NCI-H460 (cell line): ENCODE measurements around the gene SYNE2. TPM values are rescaled to one million over a fixed set of nuclear protein-coding genes. Genes with fewer than 3 reads are reported as not detected.
"Not testable (repeated sequence)": the region's sequence is repeated elsewhere in the genome, so short reads cannot be mapped to it uniquely, and the experiment has no call there.

Source experiments
- DNase-seq: peaks from one replicate; pipeline ENCODE4 v3.0.0-alpha.2; 2016; ENCODE audit warnings: low read depth; ENCODE audit errors: extremely low read depth
- polyA plus RNA-seq: library from polyadenylated mRNA; depleted of rRNA; stranded (reverse); fragments of >200 nt; gene quantifications from 2 replicates; pipeline ENCODE4 v1.2.3, GENCODE V29; 2014; cell fraction: nucleus; rRNA removed
- total RNA-seq: library from RNA; depleted of rRNA; stranded (reverse); fragments of >200 nt; shearing (Covaris generic); gene quantifications from 2 replicates; pipeline ENCODE4 v1.2.3, GENCODE V29; 2014; rRNA removed

The SYNE2 gene, protein sequence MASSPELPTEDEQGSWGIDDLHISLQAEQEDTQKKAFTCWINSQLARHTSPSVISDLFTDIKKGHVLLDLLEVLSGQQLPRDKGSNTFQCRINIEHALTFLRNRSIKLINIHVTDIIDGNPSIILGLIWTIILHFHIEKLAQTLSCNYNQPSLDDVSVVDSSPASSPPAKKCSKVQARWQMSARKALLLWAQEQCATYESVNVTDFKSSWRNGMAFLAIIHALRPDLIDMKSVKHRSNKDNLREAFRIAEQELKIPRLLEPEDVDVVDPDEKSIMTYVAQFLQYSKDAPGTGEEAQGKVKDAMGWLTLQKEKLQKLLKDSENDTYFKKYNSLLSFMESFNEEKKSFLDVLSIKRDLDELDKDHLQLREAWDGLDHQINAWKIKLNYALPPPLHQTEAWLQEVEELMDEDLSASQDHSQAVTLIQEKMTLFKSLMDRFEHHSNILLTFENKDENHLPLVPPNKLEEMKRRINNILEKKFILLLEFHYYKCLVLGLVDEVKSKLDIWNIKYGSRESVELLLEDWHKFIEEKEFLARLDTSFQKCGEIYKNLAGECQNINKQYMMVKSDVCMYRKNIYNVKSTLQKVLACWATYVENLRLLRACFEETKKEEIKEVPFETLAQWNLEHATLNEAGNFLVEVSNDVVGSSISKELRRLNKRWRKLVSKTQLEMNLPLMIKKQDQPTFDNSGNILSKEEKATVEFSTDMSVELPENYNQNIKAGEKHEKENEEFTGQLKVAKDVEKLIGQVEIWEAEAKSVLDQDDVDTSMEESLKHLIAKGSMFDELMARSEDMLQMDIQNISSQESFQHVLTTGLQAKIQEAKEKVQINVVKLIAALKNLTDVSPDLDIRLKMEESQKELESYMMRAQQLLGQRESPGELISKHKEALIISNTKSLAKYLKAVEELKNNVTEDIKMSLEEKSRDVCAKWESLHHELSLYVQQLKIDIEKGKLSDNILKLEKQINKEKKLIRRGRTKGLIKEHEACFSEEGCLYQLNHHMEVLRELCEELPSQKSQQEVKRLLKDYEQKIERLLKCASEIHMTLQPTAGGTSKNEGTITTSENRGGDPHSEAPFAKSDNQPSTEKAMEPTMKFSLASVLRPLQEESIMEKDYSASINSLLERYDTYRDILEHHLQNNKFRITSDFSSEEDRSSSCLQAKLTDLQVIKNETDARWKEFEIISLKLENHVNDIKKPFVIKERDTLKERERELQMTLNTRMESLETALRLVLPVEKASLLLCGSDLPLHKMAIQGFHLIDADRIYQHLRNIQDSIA (N-terminal part only)
- 9.1 and 10.1 TPM in 2 replicates for total RNA-seq
- polyA plus RNA-seq: 37.7 and 42.8 TPM in 2 replicates

DNA sequence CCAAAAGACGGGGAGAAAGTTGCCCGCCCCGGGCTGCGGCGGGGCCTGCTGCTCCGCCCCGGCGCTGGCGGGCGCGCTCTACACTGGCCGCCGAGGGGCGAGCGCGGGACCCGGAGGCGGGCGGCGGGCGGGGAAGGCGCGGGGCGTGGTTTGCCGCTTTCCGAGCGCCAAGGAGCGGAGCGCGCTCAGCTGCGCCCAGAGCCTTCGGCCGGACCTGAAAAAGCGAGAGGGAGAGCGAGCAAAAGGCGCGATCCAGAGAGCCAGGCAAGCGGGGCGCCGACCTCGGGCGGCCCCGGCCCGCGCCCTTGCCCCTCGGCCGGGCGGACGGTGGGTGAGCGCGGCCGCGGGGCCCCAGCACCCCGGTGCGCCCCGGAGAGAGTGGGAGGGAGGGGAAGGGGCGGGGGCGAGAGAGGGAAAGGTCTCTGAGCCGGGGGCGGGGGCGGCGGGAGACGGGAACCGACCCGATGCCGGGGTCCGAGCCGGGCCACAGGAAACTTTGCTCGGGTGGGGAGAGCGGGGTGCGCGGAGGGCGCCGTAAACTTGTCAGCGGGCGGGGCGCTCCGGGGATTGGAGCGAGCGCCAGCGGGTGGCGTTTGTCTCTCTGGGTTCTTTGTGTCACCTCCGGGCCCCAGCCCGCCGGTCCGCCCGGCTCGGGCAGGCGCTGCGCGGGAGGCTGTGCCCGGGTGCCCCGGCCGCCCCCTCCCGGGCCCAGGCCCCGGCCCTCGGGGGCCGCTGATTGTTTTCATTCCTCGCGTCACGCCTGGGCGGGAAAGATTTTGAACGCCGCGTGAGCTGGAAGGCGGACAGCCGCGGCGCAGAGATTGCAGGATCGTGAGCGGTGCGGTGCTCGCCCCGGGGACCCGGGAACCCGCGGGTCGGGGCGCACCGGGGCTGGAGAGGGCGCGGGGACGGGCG is at the start of gene SYNE2:
Gene SYNE2 (plus strand): TSS at position 188 of the 915 bp plus-strand sequence. CDS start 56,145 bp downstream, outside the sequence.
- DNase-seq: peak; percentile 65

DNA sequence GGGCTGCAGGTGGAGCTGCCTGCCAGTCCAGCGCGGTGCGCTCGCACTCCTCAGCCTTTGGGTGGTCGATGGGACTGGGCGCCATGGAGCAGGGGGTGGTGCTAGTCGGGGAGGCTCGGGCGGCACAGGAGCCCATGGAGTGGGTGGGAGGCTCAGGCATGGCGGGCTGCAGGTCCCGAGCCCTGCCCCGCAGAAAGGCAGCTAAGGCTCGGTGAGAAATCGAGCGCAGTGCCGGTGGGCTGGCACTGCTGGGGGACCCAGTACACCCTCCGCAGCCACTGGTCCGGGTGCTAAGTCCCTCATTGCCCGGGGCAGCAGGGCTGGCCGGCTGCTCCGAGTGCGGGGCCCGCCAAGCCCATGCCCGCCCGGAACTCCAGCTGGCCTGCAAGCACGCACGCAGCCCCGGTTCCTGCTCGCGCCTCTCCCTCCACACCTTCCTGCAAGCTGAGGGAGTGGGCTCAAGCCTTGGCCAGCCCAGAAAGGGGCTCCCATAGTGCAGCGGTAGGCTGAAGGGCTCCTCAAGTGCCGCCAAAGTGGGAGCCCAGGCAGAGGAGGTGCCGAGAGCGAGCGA is 49.5 kb upstream of the SYNE2 start:
- DNase-seq: not testable (repeated sequence)

DNA sequence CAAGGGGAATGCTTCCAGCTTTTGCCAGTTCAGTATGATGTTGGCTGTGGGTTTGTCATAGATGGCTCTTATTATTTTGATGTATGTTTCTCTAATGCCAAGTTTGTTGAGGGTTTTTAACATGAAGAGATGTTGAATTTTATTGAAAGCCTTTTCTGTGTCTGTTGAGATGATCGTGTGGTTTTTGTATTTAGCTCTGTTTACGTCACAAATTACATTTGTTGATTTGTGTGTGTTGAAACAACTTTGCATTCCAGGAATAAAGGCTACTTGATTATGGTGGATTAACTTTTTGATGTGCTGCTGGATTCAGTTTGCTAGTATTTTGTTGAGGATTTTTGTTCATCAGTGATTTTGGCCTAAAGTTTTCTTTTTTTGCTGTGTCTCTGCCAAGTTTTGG is 46.7 kb upstream of the SYNE2 start:
- DNase-seq: not testable (repeated sequence)

DNA sequence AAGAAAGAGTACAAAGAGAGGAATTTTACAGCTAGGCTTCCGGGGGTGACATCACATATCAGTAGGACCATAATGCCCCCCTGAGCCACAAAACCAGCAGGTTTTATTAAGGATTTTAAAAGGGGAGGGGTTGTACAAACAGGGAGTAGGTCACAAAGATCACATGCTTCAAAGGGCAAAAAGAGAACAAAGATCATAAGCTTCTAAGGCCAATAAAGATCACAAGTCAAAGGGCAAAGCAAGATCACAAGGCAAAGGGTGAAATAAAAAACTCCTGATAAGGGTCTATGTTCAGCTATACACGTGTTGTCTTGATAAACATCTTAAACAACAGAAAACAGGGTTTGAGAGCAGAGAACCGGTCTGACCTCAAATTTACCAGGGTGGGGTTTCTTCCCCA is 41.1 kb upstream of the SYNE2 start:
- not testable (repeated sequence) for DNase-seq

DNA sequence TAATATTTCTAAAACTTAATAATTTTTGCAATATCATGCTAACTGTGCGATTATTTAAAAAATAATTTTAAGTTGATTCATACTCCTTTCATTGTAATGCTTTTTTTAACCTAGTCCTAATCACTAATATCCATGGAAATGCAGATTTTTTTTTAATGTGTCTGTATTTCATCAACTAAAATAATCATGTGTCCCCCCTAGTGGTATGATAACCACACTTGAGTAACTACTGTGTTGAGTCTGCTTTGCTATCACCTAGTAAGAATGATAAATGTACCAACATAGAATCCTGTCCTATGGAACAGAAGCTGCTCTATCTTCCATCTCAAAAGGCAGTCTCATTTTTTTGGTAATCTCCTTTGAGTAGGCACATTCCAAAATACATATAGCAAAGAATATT is 19.1 kb upstream of the SYNE2 start:
- DNase-seq: no peak

DNA sequence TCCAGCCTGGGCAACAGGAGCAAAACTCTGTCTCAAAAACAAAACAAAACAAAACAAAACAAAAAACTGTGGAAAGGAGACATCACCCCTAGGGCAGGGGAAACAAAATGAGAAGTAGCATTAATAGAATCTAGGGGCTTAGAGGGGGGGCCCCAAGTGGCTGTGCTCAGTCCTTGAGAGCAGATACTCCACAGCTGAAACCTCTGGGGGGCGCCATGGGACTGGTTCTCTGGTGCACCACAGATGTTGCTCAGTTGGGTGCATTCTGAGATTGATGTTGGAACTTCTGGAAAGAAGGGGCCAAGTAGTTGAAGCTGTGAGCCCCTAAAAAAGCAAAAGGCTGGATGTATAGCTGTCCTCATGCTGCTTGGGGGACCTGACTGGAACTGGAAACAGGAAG is 11.8 kb upstream of the SYNE2 start:
- DNase-seq: no peak

DNA sequence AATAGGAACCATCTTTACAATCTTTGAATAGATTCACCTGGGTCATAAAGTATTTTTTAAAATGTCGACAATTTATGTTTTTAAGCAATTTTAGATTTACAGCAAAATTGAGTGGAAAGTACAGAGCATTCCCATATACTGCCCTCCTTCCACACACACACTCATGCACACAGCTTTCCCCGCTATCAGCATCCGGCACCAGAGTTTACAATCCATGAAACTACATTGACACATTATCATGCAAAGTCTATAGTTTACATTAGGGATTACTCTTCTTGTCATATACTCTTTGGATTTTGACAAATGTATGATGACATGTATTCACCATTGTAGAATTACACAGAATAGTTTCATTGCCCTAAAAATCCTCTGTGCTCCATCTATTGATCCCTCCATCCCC is 9.0 kb upstream of the SYNE2 start:
- no peak for DNase-seq

DNA sequence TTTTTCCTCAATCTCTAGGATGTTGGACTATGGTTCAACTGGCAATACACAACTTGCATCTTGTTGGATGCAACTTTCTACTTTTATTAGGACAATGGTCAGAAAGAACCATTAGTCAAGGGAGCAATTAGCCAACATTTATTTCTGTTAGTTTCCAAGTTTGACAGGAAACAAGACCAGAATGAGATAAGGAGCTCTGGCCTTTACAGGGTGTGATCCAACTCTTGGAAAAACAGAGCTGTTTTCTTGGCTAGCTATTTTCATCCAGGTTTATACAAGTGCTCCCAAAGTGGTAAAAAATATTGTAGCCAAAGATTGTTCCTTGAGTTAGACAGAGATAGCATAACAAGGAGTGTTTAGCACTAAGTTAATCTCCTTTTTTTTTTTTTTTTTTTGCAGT is 3.9 kb upstream of the SYNE2 start:
- DNase-seq: no peak

DNA sequence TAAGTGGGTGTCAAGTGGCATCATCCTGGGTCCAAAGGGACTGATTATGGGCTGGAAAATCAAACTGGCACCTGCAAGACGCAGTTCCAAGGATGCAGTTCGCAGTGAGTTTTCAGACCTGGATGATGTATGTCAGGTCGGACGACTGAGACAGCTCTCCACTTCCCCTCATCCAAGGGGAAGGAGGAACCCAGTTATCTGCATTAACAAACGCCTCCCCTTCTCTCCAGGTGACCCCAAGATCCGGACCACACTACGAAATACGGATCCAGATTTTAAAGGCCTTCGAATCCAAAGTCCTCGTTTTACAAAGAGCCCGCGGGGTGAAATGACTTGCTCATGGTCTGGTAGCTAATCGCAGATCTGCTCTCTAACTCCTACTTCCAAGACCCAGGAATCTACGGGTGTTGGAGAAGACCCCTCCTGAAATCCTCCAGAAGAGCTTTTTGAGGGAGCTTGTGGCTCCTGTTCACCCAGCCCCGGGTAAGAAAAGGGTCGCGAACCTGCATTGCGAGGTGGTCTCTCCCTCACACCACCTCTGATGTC is 460 bp upstream of the SYNE2 start:
- no peak for DNase-seq

DNA sequence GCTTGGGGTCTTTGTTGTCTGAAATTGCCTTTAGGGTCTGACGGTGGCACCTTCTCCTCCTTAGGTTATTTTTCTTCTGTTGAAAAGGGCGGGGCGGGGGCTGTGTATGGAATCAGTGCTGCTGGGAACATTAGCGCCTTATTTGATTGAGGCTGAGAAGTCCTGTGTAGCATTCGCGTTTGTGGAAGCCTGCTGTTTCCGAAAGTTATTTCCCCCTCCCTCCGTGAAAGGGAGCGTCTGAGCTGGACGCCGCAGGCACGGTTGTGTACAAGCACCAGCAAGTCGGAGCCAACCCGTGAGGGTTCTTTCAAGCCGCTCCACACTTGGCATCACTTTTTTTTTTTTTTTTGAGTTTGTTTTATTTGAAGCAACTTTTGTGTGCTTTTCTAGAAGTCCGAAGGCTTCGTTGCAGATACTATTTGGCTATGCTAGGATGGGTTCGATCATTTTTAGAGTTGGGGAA is 1.1 kb downstream of the SYNE2 start:
- DNase-seq: peak; percentile 26

DNA sequence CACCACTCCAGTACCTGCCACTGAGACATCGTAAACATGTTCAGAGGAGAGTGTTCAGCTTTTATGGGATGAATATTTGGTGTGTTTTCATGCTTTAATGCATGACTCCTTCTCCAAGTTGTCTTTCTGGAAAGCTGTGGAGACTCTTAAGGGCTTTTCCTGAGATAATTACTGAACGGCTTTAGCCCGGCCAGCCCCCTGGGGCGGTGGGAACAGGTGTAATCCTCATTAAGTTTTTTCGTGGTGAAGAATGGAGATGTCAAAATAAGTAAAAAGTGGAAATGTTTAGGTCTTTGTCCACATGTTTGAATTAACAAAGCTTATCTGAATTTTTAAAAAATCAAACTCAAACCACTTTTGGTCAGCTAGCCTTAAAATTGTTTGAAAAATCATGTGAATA is 1.5 kb downstream of the SYNE2 start:
- no peak for DNase-seq

DNA sequence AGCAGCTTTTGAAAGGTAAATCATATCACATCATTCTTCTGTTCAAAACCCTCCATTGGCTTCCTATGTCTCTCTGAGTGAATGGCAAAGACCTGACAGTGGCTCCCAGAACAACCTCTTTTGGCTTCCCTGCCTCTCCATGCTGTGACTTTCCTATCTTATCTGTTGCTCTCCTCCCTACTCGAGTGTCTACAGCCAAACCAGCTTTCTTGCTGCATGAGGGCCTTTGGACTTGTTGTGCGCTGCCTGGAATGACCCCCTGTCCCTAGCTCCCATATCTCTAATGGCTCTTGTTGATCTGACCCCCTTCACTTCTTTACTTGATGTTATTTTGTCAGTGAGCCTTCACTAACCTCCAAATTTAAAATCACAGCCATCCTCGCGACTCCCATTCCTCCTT is 2.5 kb downstream of the SYNE2 start:
- DNase-seq: no peak

DNA sequence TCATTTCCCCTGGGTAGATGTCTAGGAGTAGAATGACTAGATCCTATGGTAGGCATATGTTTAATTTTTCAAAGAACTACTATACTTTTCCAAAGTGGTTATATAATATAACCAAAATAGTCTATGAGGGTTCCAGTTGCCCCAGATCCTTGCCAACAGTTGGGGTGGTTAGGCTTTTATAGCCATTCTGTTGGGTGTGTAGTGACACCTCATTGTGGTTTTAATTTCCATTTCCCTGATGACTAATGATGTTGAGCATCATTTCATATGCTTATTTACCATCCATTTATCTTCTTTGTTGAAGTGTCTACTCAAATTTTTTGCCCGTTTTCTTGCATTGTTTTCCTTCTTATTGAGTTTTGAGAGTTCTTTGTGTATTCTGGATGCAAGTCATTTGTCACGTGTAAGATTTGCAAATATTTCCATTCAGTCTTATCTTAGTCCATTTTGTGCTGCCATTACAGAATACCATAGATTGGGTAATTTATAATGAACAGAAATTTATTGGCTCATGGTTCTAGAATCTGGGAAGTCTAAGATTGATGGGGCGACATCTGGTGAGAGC is 4.7 kb downstream of the SYNE2 start:
- DNase-seq: no peak

DNA sequence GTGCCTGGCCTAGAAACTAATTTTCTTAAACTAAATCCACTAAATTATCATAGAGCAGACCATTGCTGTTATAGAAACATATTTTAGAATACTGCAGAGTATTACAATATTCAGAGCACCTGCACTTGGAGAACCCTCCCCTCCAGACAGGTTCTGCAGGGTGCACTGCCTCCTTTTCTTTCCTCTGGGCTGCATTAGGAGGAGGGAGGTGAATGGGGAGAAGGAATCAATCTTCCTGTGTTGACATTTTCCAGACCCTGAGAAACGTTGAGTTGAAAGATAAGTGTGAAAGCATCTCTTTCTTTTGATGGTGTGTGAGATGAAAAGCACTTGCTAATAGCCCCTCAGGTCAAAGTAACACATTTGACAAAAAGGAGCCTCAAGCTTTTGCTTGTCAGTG is 7.3 kb downstream of the SYNE2 start:
- no peak for DNase-seq

DNA sequence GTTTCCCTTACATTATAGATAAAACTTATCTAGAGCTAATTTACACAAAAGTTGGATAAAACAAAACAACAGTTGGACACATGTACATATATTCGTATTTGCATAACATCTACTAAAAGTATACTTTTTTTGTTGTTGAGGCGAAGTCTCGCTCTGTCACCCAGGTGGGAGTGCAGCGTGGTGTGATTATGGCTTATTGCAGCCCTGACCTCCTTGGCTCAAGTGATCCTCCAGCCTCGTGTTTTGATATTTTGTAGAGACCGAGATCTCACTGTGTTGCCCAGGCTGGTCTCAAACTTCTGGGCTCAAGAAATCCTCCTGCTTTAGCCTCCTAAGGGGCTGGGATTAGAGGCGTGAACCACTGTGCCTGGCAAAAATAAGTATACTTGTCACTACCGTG is 9.4 kb downstream of the SYNE2 start:
- no peak for DNase-seq

DNA sequence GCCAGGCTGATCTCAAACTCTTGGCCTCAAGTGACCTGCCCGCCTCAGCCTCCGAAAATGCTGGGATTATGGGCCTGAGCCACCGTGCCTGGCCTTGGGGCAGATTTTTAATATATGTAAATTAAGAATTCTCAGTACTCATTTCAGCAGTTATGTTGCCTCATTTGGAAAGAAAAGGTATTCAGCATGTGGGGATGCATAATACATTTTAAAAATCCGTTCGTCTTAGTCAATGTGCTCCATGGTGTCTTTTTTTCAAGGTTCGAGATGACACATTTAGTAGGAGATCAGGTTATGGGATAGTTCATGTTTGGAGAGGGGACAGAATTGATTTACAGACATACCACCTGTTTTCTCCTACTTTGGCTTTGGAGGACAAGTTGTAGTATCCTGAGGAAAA is 10.2 kb downstream of the SYNE2 start:
- no peak for DNase-seq

DNA sequence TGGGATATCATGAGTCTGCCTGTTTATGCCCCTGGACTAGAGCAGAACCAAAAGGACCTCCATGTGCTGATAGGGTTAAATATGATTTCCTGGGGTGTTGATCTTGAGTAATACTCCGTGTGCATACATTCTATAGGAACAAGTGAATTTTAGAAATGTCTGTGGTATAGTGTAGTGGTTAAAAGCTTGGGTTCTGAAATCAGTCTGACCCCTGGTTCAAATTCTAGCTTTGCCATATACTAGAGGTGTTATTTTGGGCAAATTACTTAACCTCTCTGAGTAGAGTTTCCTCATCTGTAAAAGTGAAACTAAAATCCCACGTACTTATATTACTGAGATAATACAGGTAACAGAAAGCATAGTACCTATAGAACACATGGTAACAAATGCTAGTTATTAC is 12.0 kb downstream of the SYNE2 start:
- not testable (repeated sequence) for DNase-seq
